MM.1S (cell line): ENCODE results near the gene EML1.

ENCODE experiments used
- CTCF ChIP-seq: fragments of 300-600 bp; sonication (generic); IDR thresholded peaks from 2 replicates; pipeline ENCODE4 v1.5.1; 2016; ENCODE audit warnings: antibody characterized with exemption, low read length, mixed read lengths
- EZH2 ChIP-seq: fragments of 300-600 bp; sonication (generic); optimal IDR thresholded peaks from 2 replicates; pipeline ENCODE3; 2017; ENCODE audit warnings: low read depth, mild to moderate bottlenecking, antibody characterized with exemption, low read length, mixed read lengths

GRCh38 chr14:99792210-99792535 lies 1.0 kb upstream of the EML1 start:
- no peak for TF ChIP-seq CTCF
- no peak for TF ChIP-seq EZH2
